Measurements from ENCODE around the gene LSM5.

DNA sequence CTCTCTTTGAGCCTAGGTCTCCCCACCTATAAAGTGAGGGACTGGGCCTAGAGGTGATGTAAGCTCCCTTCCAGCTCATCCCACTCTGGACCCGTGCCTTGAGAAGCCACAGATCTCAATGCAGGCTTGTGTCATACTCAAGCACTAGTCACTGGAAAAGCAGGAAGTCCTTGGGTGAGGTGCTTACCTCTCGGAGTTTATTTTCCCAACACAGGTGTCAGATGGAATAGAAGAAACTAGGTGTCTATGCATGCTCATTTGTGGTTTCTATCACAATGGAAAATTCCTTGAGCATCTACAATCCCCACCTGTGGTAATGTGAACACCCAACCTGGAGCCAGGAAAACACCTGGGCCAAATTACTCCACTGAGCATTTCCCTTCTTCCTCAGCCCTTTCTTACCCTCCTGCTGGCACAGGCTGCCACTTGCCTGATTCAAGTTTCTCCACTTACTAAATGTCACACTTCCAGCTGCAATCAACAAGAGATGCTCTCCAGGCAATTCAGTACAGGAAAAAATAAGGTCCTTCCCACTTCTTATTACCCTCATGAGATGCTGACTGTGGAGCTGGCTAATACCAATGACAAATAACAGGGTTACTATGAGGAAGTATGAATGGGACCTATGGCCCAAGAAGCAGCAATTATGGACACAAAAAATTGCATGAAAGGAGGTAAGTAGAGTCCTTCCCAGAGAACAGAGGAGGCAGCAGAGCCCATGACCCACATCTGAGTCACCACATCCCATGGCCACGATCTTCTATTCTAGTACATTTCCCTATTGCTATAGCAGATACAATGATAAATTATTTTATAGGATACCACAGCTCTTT lies 13.1 kb downstream of the LSM5 start:
- TF ChIP-seq POLR2A (IDR thresholded peaks at IDR 0.05), result no peak
- TF ChIP-seq, protein P1, sequence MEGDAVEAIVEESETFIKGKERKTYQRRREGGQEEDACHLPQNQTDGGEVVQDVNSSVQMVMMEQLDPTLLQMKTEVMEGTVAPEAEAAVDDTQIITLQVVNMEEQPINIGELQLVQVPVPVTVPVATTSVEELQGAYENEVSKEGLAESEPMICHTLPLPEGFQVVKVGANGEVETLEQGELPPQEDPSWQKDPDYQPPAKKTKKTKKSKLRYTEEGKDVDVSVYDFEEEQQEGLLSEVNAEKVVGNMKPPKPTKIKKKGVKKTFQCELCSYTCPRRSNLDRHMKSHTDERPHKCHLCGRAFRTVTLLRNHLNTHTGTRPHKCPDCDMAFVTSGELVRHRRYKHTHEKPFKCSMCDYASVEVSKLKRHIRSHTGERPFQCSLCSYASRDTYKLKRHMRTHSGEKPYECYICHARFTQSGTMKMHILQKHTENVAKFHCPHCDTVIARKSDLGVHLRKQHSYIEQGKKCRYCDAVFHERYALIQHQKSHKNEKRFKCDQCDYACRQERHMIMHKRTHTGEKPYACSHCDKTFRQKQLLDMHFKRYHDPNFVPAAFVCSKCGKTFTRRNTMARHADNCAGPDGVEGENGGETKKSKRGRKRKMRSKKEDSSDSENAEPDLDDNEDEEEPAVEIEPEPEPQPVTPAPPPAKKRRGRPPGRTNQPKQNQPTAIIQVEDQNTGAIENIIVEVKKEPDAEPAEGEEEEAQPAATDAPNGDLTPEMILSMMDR (IDR thresholded peaks at IDR 0.05), result no peak
